ENCODE measurements around the gene CFAP61.

- no peak for TF ChIP-seq CTCF (IDR thresholded peaks at IDR 0.05; ENCODE audit: low read depth, low read length)
- no peak for TF ChIP-seq EZH2phosphoT487 (IDR thresholded peaks at IDR 0.05; ENCODE audit: low read depth)
These were observed 252.6 kb downstream of the CFAP61 start for GRCh38 chr20:20304942-20305341.

All from OCI-LY3 (cell line).